Measurements from ENCODE around the gene OSBPL3.

Gene OSBPL3

DNA sequence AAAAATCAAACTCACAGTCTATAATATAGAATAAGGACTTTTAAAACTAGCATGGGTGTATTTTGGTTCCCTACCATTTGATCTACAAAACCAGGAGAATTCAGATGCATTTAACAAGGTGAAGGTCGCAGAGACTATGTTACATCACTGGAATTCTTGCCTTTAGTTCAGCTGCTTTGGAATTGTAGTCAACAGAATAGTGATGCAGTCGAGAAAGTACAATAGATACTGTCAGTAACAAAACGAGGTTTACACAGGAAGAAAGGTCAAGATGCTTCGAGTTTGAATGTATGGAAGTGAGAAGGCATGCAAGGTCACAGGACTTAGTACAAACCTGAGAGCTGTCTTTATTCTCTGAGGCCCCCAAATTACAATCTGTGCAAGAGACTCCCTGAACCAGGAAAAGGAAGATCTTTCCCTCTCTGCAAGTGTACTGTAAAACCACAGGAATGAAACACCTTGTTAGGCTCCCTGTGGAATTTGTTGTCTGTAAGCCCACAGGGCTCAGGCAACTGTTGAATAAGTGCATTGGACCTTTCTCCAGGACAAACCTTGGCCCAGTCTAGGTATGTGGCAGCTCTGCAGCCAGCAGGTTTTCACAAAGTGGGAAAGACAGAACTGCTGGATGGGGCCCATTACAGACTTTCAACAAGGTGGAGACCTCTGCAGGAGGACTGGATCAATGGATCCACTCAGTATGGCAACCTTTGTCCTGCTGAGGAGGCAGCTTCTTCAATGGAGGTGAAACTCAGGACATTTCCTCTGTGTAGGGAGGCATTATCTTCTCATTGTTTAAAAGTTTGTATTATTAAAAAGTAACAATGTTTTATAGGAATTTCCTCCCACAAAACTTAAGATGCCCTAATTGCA, 121.6 kb downstream of the OSBPL3 start:
- TF ChIP-seq MYC (IDR thresholded peaks at IDR 0.05; ENCODE audit: low read depth, low read length): no peak
- TF ChIP-seq, protein P1, sequence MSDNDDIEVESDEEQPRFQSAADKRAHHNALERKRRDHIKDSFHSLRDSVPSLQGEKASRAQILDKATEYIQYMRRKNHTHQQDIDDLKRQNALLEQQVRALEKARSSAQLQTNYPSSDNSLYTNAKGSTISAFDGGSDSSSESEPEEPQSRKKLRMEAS (IDR thresholded peaks at IDR 0.05; ENCODE audit: low read depth, low read length): no peak
- no peak for TF ChIP-seq POLR2A (IDR thresholded peaks at IDR 0.05; ENCODE audit: extremely low read depth, insufficient read length)
- TF ChIP-seq, protein P2, sequence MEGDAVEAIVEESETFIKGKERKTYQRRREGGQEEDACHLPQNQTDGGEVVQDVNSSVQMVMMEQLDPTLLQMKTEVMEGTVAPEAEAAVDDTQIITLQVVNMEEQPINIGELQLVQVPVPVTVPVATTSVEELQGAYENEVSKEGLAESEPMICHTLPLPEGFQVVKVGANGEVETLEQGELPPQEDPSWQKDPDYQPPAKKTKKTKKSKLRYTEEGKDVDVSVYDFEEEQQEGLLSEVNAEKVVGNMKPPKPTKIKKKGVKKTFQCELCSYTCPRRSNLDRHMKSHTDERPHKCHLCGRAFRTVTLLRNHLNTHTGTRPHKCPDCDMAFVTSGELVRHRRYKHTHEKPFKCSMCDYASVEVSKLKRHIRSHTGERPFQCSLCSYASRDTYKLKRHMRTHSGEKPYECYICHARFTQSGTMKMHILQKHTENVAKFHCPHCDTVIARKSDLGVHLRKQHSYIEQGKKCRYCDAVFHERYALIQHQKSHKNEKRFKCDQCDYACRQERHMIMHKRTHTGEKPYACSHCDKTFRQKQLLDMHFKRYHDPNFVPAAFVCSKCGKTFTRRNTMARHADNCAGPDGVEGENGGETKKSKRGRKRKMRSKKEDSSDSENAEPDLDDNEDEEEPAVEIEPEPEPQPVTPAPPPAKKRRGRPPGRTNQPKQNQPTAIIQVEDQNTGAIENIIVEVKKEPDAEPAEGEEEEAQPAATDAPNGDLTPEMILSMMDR (IDR thresholded peaks at IDR 0.05; ENCODE audit: low read depth, low read length): no peak
- no peak overlapping the region for H3K4me3 ChIP-seq (ENCODE audit: low read depth, low read length)
- DNase-seq (ENCODE audit: low read depth): no peak

DNA sequence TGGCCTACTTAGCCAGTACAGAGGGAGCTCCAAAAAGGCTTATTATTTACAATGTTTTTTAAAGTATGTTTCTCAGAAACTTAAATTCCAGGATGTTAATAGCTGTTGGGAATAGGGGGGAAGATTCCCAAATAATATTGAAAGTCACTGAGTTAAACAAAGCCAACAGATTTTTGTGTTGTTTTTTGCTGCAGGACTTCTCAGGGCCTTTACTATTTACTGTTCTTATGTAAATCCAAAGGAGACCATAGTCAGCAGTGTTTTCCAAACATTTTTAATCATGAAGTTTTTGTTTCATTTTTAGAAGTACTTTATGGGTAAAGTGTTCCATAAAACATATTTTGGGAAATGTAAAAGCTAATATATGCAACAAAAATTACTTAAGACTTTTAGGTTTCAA, 122.4 kb downstream of the OSBPL3 start:
- no peak overlapping the region for H3K4me3 ChIP-seq (ENCODE audit: low read depth, low read length)
- DNase-seq (ENCODE audit: low read depth): no peak
- TF ChIP-seq, protein P2 (IDR thresholded peaks at IDR 0.05; ENCODE audit: low read depth, low read length): no peak
- TF ChIP-seq, protein P1 (IDR thresholded peaks at IDR 0.05; ENCODE audit: low read depth, low read length): no peak
- no peak for TF ChIP-seq MYC (IDR thresholded peaks at IDR 0.05; ENCODE audit: low read depth, low read length)
- no peak for TF ChIP-seq POLR2A (IDR thresholded peaks at IDR 0.05; ENCODE audit: extremely low read depth, insufficient read length)

DNA sequence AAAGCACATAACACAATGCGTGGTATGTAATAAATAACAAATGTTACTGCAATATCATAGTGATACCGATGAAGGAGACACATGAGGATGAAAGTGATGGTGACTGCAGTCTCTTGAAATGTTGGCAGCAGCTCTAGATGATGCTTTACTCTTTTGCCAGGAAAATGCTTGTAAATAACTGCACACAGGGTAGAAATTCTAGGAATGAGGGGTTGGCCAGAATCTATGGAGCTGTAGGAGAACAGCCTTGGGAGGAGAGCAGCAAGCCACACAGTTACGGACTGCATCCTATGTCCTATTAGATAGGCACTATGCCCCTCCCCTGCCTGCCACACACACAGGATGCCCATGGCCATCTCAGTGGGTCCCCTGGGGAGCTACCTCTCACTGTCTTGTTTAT, 125.1 kb downstream of the OSBPL3 start:
- H3K4me3 ChIP-seq (ENCODE audit: low read depth, low read length): no peak overlapping the region
- no peak for TF ChIP-seq POLR2A (IDR thresholded peaks at IDR 0.05; ENCODE audit: extremely low read depth, insufficient read length)
- TF ChIP-seq, protein P1 (IDR thresholded peaks at IDR 0.05; ENCODE audit: low read depth, low read length): no peak
- no peak for TF ChIP-seq MYC (IDR thresholded peaks at IDR 0.05; ENCODE audit: low read depth, low read length)
- TF ChIP-seq, protein P2 (IDR thresholded peaks at IDR 0.05; ENCODE audit: low read depth, low read length): no peak
- DNase-seq (ENCODE audit: low read depth): no peak

DNA sequence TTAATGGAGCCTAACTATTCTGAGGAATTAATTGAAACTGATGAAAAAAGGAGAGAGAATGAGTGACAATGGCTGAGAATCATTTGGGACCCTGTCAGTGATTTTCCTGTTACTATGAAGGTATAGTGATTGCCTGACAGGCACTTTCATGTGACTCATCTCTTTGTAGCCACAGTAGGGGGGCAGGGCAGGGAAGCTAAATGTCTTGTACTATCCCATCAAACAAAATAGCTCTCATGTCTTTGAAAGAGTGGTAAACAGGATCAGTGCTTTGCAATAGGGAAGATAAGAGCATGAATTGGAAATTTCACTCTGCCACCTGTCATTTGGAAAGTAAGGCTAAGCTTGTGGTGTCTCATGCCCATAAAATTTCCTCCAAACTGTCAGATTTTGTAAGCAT, 128.2 kb downstream of the OSBPL3 start:
- H3K4me3 ChIP-seq (ENCODE audit: low read depth, low read length): no peak overlapping the region
- DNase-seq (ENCODE audit: low read depth): peak; percentile 32
- TF ChIP-seq, protein P2 (IDR thresholded peaks at IDR 0.05; ENCODE audit: low read depth, low read length): no peak
- TF ChIP-seq, protein P1 (IDR thresholded peaks at IDR 0.05; ENCODE audit: low read depth, low read length): no peak
- TF ChIP-seq MYC (IDR thresholded peaks at IDR 0.05; ENCODE audit: low read depth, low read length) (no peak), POLR2A (IDR thresholded peaks at IDR 0.05; ENCODE audit: extremely low read depth, insufficient read length) (no peak)

DNA sequence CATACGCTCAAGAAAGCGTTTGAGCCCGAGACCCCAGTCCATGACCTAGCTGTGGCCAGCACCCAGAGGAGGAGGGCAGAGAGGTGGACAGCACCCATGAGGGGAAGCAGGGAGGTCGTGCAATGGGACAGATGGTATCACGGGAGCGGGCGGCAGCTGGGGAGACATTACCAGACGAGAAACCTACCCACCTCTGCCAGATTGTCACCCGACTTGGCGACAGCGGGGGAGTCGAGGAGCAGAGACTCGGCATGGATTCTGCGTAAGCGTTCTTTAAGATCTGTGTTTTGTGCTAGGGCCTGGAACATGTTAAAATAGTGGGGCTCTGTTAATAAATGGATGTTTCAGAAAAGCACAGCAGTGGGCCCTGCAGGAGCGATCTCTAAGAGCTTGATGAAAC, 131.1 kb downstream of the OSBPL3 start:
- no peak for DNase-seq (ENCODE audit: low read depth)
- TF ChIP-seq MYC (IDR thresholded peaks at IDR 0.05; ENCODE audit: low read depth, low read length) (no peak), POLR2A (IDR thresholded peaks at IDR 0.05; ENCODE audit: extremely low read depth, insufficient read length) (no peak)
- TF ChIP-seq, protein P1 (IDR thresholded peaks at IDR 0.05; ENCODE audit: low read depth, low read length): no peak
- TF ChIP-seq, protein P2 (IDR thresholded peaks at IDR 0.05; ENCODE audit: low read depth, low read length): no peak

More for the DNA sequence above, 131.1 kb downstream of the OSBPL3 start:
- H3K4me3 ChIP-seq (ENCODE audit: low read depth, low read length): no peak overlapping the region
